DND-41 (cell line): Measurements from ENCODE around the gene ANO8.

ENCODE experiments used
- EZH2 ChIP-seq: IDR thresholded peaks from 3 replicates; pipeline ENCODE4 v1.6.1; 2012; ENCODE audit warnings: borderline replicate concordance, low read depth, mild to moderate bottlenecking, moderate library complexity, low read length, inconsistent platforms; ENCODE audit not compliant: severe bottlenecking
- TF ChIP-seq, protein P1 (sequence below): IDR thresholded peaks from 2 replicates; pipeline ENCODE4 v1.5.1; 2012; ENCODE audit warnings: borderline replicate concordance, low read length, moderate library complexity, mild to moderate bottlenecking; ENCODE audit not compliant: poor library complexity, severe bottlenecking; ENCODE audit errors: extremely low read depth

DNA sequence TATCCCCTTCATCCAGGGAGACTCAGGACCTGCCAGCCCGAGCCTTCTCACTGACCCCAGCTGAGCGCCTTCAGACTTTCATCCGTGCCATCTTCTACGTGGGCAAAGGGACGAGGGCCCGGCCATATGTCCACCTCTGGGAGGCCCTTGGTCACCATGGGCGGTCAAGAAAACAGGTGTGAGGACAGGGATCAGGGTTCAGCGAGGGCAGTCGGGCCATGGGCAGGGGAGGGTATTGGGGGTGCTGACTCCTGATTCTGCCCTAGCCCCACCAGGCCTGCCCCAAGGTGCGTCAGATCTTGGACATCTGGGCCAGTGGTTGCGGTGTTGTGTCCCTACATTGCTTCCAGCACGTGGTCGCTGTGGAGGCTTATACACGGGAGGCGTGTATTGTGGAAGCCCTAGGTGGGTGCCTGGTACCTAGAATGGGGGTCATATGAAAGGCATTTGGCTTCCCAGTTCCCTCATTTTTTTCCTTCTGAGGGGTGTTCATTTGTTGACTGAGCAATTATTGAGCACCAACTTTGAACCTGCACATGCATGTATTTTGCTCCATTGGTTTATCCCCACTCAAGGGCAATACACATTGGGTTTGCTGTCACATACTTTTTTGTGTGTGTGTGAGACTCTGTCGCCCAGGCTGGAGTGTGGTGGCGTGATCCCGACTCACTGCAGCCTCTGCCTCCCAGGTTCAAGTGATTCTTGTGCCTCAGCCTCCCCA, 49.1 kb downstream of the ANO8 start:
- TF ChIP-seq, protein P1, sequence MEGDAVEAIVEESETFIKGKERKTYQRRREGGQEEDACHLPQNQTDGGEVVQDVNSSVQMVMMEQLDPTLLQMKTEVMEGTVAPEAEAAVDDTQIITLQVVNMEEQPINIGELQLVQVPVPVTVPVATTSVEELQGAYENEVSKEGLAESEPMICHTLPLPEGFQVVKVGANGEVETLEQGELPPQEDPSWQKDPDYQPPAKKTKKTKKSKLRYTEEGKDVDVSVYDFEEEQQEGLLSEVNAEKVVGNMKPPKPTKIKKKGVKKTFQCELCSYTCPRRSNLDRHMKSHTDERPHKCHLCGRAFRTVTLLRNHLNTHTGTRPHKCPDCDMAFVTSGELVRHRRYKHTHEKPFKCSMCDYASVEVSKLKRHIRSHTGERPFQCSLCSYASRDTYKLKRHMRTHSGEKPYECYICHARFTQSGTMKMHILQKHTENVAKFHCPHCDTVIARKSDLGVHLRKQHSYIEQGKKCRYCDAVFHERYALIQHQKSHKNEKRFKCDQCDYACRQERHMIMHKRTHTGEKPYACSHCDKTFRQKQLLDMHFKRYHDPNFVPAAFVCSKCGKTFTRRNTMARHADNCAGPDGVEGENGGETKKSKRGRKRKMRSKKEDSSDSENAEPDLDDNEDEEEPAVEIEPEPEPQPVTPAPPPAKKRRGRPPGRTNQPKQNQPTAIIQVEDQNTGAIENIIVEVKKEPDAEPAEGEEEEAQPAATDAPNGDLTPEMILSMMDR = no peak
- no peak for TF ChIP-seq EZH2
